HepG2 (cell line): Measurements from ENCODE around the gene TUBG1. TPM values are rescaled to one million over a fixed set of nuclear protein-coding genes. Genes with fewer than 3 reads are reported as not detected.
A peak's percentile ranks its signal among the peaks of the same experiment; 100 is the strongest.

Experiments
- CAMTA2 ChIP-seq: sonication (generic); formaldehyde crosslinking; IDR thresholded peaks from 2 replicates; pipeline ENCODE4 v1.4.0; 2020; ENCODE audit warnings: mild to moderate bottlenecking, missing genetic modification reagents, borderline replicate concordance
- ERF ChIP-seq: IDR thresholded peaks from 2 replicates; pipeline ENCODE4 v1.6.1; 2018; ENCODE audit warnings: missing biosample characterization, missing genetic modification reagents
- FOXJ3 ChIP-seq: sonication (generic); formaldehyde crosslinking; IDR thresholded peaks from 2 replicates; pipeline ENCODE4 v1.4.0; 2020; ENCODE audit warnings: missing genetic modification reagents, mild to moderate bottlenecking, borderline replicate concordance
- NAIF1 ChIP-seq: sonication (generic); formaldehyde crosslinking; IDR thresholded peaks from 2 replicates; pipeline ENCODE4 v1.5.0; 2020; ENCODE audit warnings: mild to moderate bottlenecking, missing genetic modification reagents, borderline replicate concordance
- PRDM10 ChIP-seq: sonication (generic); formaldehyde crosslinking; IDR thresholded peaks from 2 replicates; pipeline ENCODE4 v1.4.0; 2020; ENCODE audit warnings: low read depth, missing genetic modification reagents
- RBFOX2 ChIP-seq: fragments of 200-400 bp; formaldehyde crosslinking; IDR thresholded peaks from 2 replicates; pipeline ENCODE4 v1.6.1; 2017; ENCODE audit warnings: low read depth, mild to moderate bottlenecking, low read length
- SOX5 ChIP-seq: IDR thresholded peaks from 2 replicates; pipeline ENCODE4 v1.6.1; 2016; ENCODE audit warnings: borderline replicate concordance
- ZBTB7B ChIP-seq: sonication (generic); formaldehyde crosslinking; IDR thresholded peaks from 2 replicates; pipeline ENCODE4 v1.4.0; 2020; ENCODE audit warnings: missing genetic modification reagents
- ZFP90 ChIP-seq: sonication (generic); formaldehyde crosslinking; IDR thresholded peaks from 2 replicates; pipeline ENCODE4 v1.8.0; 2022; ENCODE audit warnings: missing genetic modification reagents, mild to moderate bottlenecking, inconsistent platforms, borderline replicate concordance
- ZMYM4 ChIP-seq: sonication (generic); formaldehyde crosslinking; IDR thresholded peaks from 2 replicates; pipeline ENCODE4 v1.8.1; 2023; ENCODE audit warnings: mild to moderate bottlenecking, missing genetic modification reagents
- ZNF326 ChIP-seq: sonication (generic); formaldehyde crosslinking; IDR thresholded peaks from 2 replicates; pipeline ENCODE4 v1.4.0; 2020; ENCODE audit warnings: missing genetic modification reagents, borderline replicate concordance
- ZNF383 ChIP-seq: sonication (generic); formaldehyde crosslinking; IDR thresholded peaks from 2 replicates; pipeline ENCODE4 v1.4.0; 2020; ENCODE audit warnings: missing genetic modification reagents, mild to moderate bottlenecking, borderline replicate concordance
- ZNF446 ChIP-seq: sonication (generic); formaldehyde crosslinking; IDR thresholded peaks from 2 replicates; pipeline ENCODE4 v1.5.0; 2020; ENCODE audit warnings: mild to moderate bottlenecking, missing genetic modification reagents
- ZNF570 ChIP-seq: sonication (generic); formaldehyde crosslinking; IDR thresholded peaks from 2 replicates; pipeline ENCODE4 v1.4.0; 2020; ENCODE audit warnings: mild to moderate bottlenecking, missing genetic modification reagents, borderline replicate concordance
- ZNF607 ChIP-seq: sonication (generic); formaldehyde crosslinking; IDR thresholded peaks from 2 replicates; pipeline ENCODE4 v1.5.1; 2020; ENCODE audit warnings: missing genetic modification reagents, mild to moderate bottlenecking, borderline replicate concordance
- ZNF687 ChIP-seq: sonication (generic); formaldehyde crosslinking; IDR thresholded peaks from 2 replicates; pipeline ENCODE4 v1.5.1; 2020; ENCODE audit warnings: mild to moderate bottlenecking, missing genetic modification reagents, moderate library complexity
- ZNF749 ChIP-seq: sonication (generic); formaldehyde crosslinking; IDR thresholded peaks from 2 replicates; pipeline ENCODE4 v1.8.0; 2022; ENCODE audit warnings: mild to moderate bottlenecking, missing genetic modification reagents, moderate library complexity, borderline replicate concordance
- polyA plus RNA-seq, 8 experiments: library from polyadenylated mRNA; depleted of rRNA in 3 of 8; stranded (reverse) in 7 of 8; unstranded in 1 of 8; fragments of >200 nt; fragmentation: Illumina TruSeq in 4 of 8; extraction: Trizol in 4 of 8; gene quantifications; 2 replicates each; pipeline versions ENCODE4 v1.2.1 to v1.2.3, GENCODE V29; 2011 to 2016; ENCODE audit warnings: low read depth in 4 of 8, missing spikeins in 1 of 8, mixed read lengths in 1 of 8; ENCODE audit not compliant: insufficient read depth in 1 of 8
- total RNA-seq, 5 experiments: library from RNA; depleted of rRNA; stranded (reverse); fragments of >200 nt; fragmentation: Illumina TruSeq; extraction: Trizol; gene quantifications; 2 replicates each; pipeline ENCODE4 v1.2.3, GENCODE V29; 2016; ENCODE audit warnings: low read depth in 1 of 5
- TF ChIP-seq, protein P1 (sequence below): sonication (generic); formaldehyde crosslinking; IDR thresholded peaks from 2 replicates; pipeline ENCODE4 v1.4.0; 2020; ENCODE audit warnings: mild to moderate bottlenecking, low read depth, missing genetic modification reagents
- TF ChIP-seq, protein P2 (sequence below): sonication (generic); formaldehyde crosslinking; IDR thresholded peaks from 2 replicates; pipeline ENCODE4 v1.4.0; 2020; ENCODE audit warnings: missing genetic modification reagents

TUBG1 gene
- total and polyA plus RNA-seq, 2 of the 13 experiments (the other 11 are each of a cell fraction or from before 2014, with no cell fraction given), result 74.1 to 137 TPM

GRCh38 chr17:42561897-42562387, 47.5 kb upstream of the TUBG1 start, which contains the start of gene COASY (continued):
- TF ChIP-seq PRDM10 (CRISPR knock-in tag), result peak; percentile 76; the same call in 1 of the 2 replicates
- TF ChIP-seq SOX5, result peak; percentile 50
- no peak for TF ChIP-seq ZNF326
- peak; percentile 89 for TF ChIP-seq ZNF687 (CRISPR knock-in tag)
- TF ChIP-seq ZFP90, result peak; percentile 68
- peak; percentile 91 for TF ChIP-seq NAIF1 (CRISPR knock-in tag)
- TF ChIP-seq, protein P1, sequence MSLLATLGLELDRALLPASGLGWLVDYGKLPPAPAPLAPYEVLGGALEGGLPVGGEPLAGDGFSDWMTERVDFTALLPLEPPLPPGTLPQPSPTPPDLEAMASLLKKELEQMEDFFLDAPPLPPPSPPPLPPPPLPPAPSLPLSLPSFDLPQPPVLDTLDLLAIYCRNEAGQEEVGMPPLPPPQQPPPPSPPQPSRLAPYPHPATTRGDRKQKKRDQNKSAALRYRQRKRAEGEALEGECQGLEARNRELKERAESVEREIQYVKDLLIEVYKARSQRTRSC (CRISPR knock-in tag), result 0 out of 2 replicates have a peak, but pooled peaks have one; percentile 4
- TF ChIP-seq ZNF749 (CRISPR knock-in tag), result no peak; the same call in none of the 2 replicates
- TF ChIP-seq RBFOX2, result no peak; the same call in 1 of the 2 replicates
- TF ChIP-seq, protein P2, sequence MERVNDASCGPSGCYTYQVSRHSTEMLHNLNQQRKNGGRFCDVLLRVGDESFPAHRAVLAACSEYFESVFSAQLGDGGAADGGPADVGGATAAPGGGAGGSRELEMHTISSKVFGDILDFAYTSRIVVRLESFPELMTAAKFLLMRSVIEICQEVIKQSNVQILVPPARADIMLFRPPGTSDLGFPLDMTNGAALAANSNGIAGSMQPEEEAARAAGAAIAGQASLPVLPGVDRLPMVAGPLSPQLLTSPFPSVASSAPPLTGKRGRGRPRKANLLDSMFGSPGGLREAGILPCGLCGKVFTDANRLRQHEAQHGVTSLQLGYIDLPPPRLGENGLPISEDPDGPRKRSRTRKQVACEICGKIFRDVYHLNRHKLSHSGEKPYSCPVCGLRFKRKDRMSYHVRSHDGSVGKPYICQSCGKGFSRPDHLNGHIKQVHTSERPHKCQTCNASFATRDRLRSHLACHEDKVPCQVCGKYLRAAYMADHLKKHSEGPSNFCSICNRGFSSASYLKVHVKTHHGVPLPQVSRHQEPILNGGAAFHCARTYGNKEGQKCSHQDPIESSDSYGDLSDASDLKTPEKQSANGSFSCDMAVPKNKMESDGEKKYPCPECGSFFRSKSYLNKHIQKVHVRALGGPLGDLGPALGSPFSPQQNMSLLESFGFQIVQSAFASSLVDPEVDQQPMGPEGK, result peak; percentile 80
- TF ChIP-seq CAMTA2, result no peak
- TF ChIP-seq ZNF607 (CRISPR knock-in tag), result peak; percentile 82; the same call in 1 of the 2 replicates
- TF ChIP-seq ZNF383 (CRISPR knock-in tag), result peak; percentile 12; the same call in 1 of the 2 replicates
- no peak; the same call in 1 of the 2 replicates for TF ChIP-seq ZNF446
- TF ChIP-seq ZNF570 (CRISPR knock-in tag), result 0 out of 2 replicates have a peak, but pooled peaks have one; percentile 28
- TF ChIP-seq ERF (CRISPR knock-in tag), result 0 out of 2 replicates have a peak, but pooled peaks have one; percentile 53
- peak; percentile 95 for TF ChIP-seq ZMYM4
- 0 out of 2 replicates have a peak, but pooled peaks have one; percentile 39 for TF ChIP-seq FOXJ3 (CRISPR knock-in tag)
- no peak; the same call in 1 of the 2 replicates for TF ChIP-seq ZBTB7B (CRISPR knock-in tag)
